GM12878 (cell line): ENCODE data around the gene HSPBP1. TPM values are rescaled to one million over a fixed set of nuclear protein-coding genes. Genes with fewer than 3 reads are reported as not detected.

Experiments used
- ATAC-seq: fragments of 200-7000 bp; cut with Tn5 transposase; 3 replicates; pipeline ENCODE4 v1.9.1; 2020; ENCODE audit warnings: mild to moderate bottlenecking, moderate library complexity
- BruUV-seq: library from RNA; stranded (reverse); fragments of 400-500 nt; replicated peaks from 2 replicates; lab custom pipeline; 2021; lab: Mats Ljungman, UMichigan
- CTCF ChIA-PET: fragments of 300-600 bp; sonication (Branson Sonifier 250); formaldehyde crosslinking; extraction: SDS; loops from one replicate; lab custom pipeline; 2021; ENCODE audit warnings: inconsistent platforms; lab: Yijun Ruan, JAX
- POLR2A ChIA-PET: fragments of 350-600 bp; formaldehyde crosslinking; extraction: SDS; loops from one replicate; lab custom pipeline; 2021; ENCODE audit warnings: inconsistent platforms; lab: Charles Lee
- RAD21 ChIA-PET: fragments of 300-600 bp; sonication (Branson Sonifier 250); formaldehyde crosslinking; loops from one replicate; lab custom pipeline; 2023; ENCODE audit warnings: antibody characterized with exemption; ENCODE audit not compliant: unreplicated experiment; lab: Charles Lee
- SMC1A ChIA-PET: fragments of 300-600 bp; sonication (Branson Sonifier 250); formaldehyde crosslinking; loops from one replicate; lab custom pipeline; 2023; ENCODE audit not compliant: unreplicated experiment, uncharacterized antibody; lab: Charles Lee
- DNase-seq: peaks from one replicate; pipeline ENCODE4 v3.0.0-alpha.2; 2011; ENCODE audit warnings: low read depth, low spot score
- FAIRE-seq: peaks from 3 replicates; lab custom pipeline; 2011; peaks lifted over from hg19 to GRCh38; lab: Jason Lieb, UNC
- H2AFZ ChIP-seq: 2 replicates; pipeline ENCODE4 v1.6.0; 2011; ENCODE audit warnings: low read depth, low read length, control low read depth; ENCODE audit not compliant: control insufficient read depth
- H3K27ac ChIP-seq: 2 replicates; pipeline ENCODE4 v1.5.1; 2011; ENCODE audit warnings: control low read depth; ENCODE audit not compliant: control insufficient read depth, insufficient read depth
- H3K27me3 ChIP-seq, 2 experiments: replicated peaks in 1 of 2; 2 replicates each; pipeline versions ENCODE4 v1.6.0 to v1.6.1; 2011; ENCODE audit warnings: low read length in 1 of 2; ENCODE audit not compliant: control insufficient read depth in 2 of 2, insufficient read depth in 2 of 2
- H3K36me3 ChIP-seq, 2 experiments: 2 replicates each; pipeline ENCODE4 v1.5.1; 2011; ENCODE audit warnings: low read length in 1 of 2; ENCODE audit not compliant: control insufficient read depth in 2 of 2, insufficient read depth in 2 of 2
- H3K4me1 ChIP-seq: 2 replicates; pipeline ENCODE4 v1.6.1; 2011; ENCODE audit warnings: mild to moderate bottlenecking, low read length, moderate library complexity, mixed read lengths; ENCODE audit not compliant: control insufficient read depth, insufficient read depth
- H3K4me2 ChIP-seq: 2 replicates; pipeline ENCODE4 v1.6.0; 2011; ENCODE audit warnings: control low read depth; ENCODE audit not compliant: control insufficient read depth, insufficient read depth
- H3K4me3 ChIP-seq: fragments of 200-600 bp; sonication (generic); 2 replicates; pipeline ENCODE4 v1.5.1; 2016
- H3K79me2 ChIP-seq: 2 replicates; pipeline ENCODE4 v1.6.0; 2011; ENCODE audit warnings: low read length; ENCODE audit not compliant: control insufficient read depth, insufficient read depth
- H3K9ac ChIP-seq: 2 replicates; pipeline ENCODE4 v1.8.0; 2011; ENCODE audit warnings: low read length, control low read depth, mixed read lengths; ENCODE audit not compliant: control insufficient read depth, insufficient read depth
- H3K9me3 ChIP-seq: replicated peaks from 3 replicates; pipeline ENCODE4 v1.5.1; 2011; ENCODE audit warnings: mild to moderate bottlenecking, low read length; ENCODE audit not compliant: control insufficient read depth, insufficient read depth
- H4K20me1 ChIP-seq: 2 replicates; pipeline ENCODE4 v1.6.0; 2011; ENCODE audit not compliant: control insufficient read depth, insufficient read depth
- BMI1 ChIP-seq: fragments of 450-650 bp; IDR thresholded peaks from 2 replicates; pipeline ENCODE4 v1.6.1; 2016; ENCODE audit warnings: mild to moderate bottlenecking, moderate library complexity, borderline replicate concordance
- CHD4 ChIP-seq: fragments of 200-600 bp; sonication (generic); IDR thresholded peaks from 2 replicates; pipeline ENCODE4 v1.6.1; 2016; ENCODE audit warnings: mild to moderate bottlenecking
- CREB1 ChIP-seq: IDR thresholded peaks from 2 replicates; pipeline ENCODE4 v1.6.1; 2012; ENCODE audit warnings: low read depth, mild to moderate bottlenecking, inconsistent platforms
- DPF2 ChIP-seq: fragments of 450-650 bp; IDR thresholded peaks from 2 replicates; pipeline ENCODE4 v1.6.1; 2017; ENCODE audit warnings: mild to moderate bottlenecking
- HDGF ChIP-seq: fragments of 450-650 bp; IDR thresholded peaks from 2 replicates; pipeline ENCODE4 v1.6.1; 2016; ENCODE audit warnings: antibody characterized with exemption
- RUNX3 ChIP-seq: IDR thresholded peaks from 2 replicates; pipeline ENCODE4 v1.6.1; 2012; ENCODE audit warnings: low read length, inconsistent platforms
- ZNF274 ChIP-seq: IDR thresholded peaks from one replicate; pipeline ENCODE4 v1.8.0; 2011; ENCODE audit not compliant: insufficient read length, insufficient read depth
- ZSCAN29 ChIP-seq: fragments of 450-650 bp; IDR thresholded peaks from 2 replicates; pipeline ENCODE4 v1.6.1; 2017; ENCODE audit warnings: mild to moderate bottlenecking, moderate library complexity
- WGBS: methylation state at CpG from one replicate; pipeline ENCODE4 v1.1.6; 2016; ENCODE audit warnings: low lambda C conversion rate; ENCODE audit not compliant: insufficient replicate concordance, insufficient coverage; ENCODE audit errors: missing lambda C conversion rate; 5-methylcytosine and 5-hydroxymethylcytosine counted together
- in situ Hi-C: fragments of 300-500 bp; cut with MboI; formaldehyde crosslinking; loops from 9 replicates; pipeline ENCODE4 v1.14.3; 2018; ENCODE audit warnings: mixed read lengths
- intact Hi-C: fragments of 100-400 bp; cut with micrococcal nuclease; formaldehyde crosslinking; loops from one replicate; pipeline ENCODE4 v1.14.2; 2022; ENCODE audit not compliant: unreplicated experiment
- polyA plus RNA-seq, 11 experiments: library from polyadenylated mRNA; depleted of rRNA in 4 of 11; unstranded in 6 of 11; stranded (reverse) in 5 of 11; fragments of >200 nt; fragmentation: Nextera tagmentation in 4 of 11; fragmentation: Illumina TruSeq in 1 of 11; extraction: Ambion mirVana in 4 of 11; extraction: Trizol in 1 of 11; gene quantifications; 1 replicate in 1 of 11; 2 replicates in 10 of 11; pipeline versions ENCODE4 v1.2.1 to v1.2.3, GENCODE V29; 2011 to 2016; ENCODE audit warnings: inconsistent platforms in 2 of 11, missing spikeins in 2 of 11, low read depth in 1 of 11
- total RNA-seq, 4 experiments: library from RNA; depleted of rRNA in 3 of 4; stranded (reverse); fragments of >200 nt in 3 of 4; fragmentation: Illumina TruSeq in 1 of 4; extraction: Trizol in 1 of 4; gene quantifications; 2 replicates each; pipeline versions ENCODE4 v1.2.1 to v1.2.3, GENCODE V29; 2013 to 2021
- TF ChIP-seq, protein P1 (sequence below): fragments of 450-650 bp; formaldehyde crosslinking; IDR thresholded peaks from 2 replicates; pipeline ENCODE4 v1.4.0; 2020; ENCODE audit warnings: mild to moderate bottlenecking, moderate library complexity

HSPBP1 gene
- total and polyA plus RNA-seq, 10 of the 15 experiments (the other 5 are each of a cell fraction or from before 2014, with no cell fraction given): 0.18 to 83.3 (median 23.0) TPM

DNA sequence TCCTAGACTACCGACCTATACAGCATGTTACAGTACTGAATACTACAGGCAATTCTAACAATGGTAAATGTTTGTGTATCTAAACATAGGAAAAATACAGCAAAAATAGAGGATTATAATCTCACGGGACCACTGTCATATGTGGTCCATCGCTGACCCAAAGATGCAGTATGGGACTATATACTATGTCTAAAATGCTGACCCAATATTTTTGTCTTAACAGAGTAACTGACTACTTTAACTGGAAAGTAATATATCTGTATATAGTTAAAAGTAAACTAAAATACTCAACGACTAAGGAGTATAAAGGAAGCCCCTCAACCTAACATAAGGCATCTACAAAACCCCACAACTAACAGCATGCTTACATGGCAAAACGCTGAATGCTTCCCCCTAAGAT lies 46.9 kb downstream of the HSPBP1 start:
- H3K27ac ChIP-seq: no peak overlapping the region
- FAIRE-seq: no peak
- WGBS: 88% methylated on average over 5 of the region's 5 CpGs
- no TSS peak for BruUV-seq
- TF ChIP-seq BMI1 (no peak), DPF2 (no peak), ZNF274 (no peak), RUNX3 (no peak), CREB1 (no peak), ZSCAN29 (no peak), CHD4 (no peak), HDGF (no peak)
- TF ChIP-seq, protein P1, sequence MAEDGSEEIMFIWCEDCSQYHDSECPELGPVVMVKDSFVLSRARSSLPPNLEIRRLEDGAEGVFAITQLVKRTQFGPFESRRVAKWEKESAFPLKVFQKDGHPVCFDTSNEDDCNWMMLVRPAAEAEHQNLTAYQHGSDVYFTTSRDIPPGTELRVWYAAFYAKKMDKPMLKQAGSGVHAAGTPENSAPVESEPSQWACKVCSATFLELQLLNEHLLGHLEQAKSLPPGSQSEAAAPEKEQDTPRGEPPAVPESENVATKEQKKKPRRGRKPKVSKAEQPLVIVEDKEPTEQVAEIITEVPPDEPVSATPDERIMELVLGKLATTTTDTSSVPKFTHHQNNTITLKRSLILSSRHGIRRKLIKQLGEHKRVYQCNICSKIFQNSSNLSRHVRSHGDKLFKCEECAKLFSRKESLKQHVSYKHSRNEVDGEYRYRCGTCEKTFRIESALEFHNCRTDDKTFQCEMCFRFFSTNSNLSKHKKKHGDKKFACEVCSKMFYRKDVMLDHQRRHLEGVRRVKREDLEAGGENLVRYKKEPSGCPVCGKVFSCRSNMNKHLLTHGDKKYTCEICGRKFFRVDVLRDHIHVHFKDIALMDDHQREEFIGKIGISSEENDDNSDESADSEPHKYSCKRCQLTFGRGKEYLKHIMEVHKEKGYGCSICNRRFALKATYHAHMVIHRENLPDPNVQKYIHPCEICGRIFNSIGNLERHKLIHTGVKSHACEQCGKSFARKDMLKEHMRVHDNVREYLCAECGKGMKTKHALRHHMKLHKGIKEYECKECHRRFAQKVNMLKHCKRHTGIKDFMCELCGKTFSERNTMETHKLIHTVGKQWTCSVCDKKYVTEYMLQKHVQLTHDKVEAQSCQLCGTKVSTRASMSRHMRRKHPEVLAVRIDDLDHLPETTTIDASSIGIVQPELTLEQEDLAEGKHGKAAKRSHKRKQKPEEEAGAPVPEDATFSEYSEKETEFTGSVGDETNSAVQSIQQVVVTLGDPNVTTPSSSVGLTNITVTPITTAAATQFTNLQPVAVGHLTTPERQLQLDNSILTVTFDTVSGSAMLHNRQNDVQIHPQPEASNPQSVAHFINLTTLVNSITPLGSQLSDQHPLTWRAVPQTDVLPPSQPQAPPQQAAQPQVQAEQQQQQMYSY (CRISPR knock-in tag): no peak
- TF ChIP-seq, all 136 proteins: peak for 0
- intact Hi-C loops (no loop called here), in situ Hi-C loops (no loop called here)
- Histone ChIP-seq H3K9ac (no peak overlapping the region), H2AFZ (no peak overlapping the region), H3K27me3 (no peaks in the 10 kb centered on the region), H3K4me2 (no peak overlapping the region), H3K9me3 (no peaks in the 10 kb centered on the region), H4K20me1 (peaks cover 3% of the 10 kb centered on the region; the same call in 1 of the 2 replicates), H3K4me1 (no peaks in the 10 kb centered on the region), H3K36me3 (peaks cover 40 to 49% of the 10 kb centered on the region in 2 experiments), H3K79me2 (no peaks in the 10 kb centered on the region), H3K4me3 (no peak overlapping the region)
- ChIA-PET SMC1A (no interaction called here), CTCF (no interaction called here), POLR2A (no interaction called here), RAD21 (no interaction called here)
- ATAC-seq (no peak), DNase-seq (no peak)
